IgD-negative memory B cell (primary cell): ENCODE results near the gene TFCP2L1. TPM values are rescaled to one million over a fixed set of nuclear protein-coding genes. Genes with fewer than 3 reads are reported as not detected.

Source experiments
- H3K27ac Mint-ChIP-seq, 3 donors: one replicate each; pipeline ENCODE4 v1.8.0; 2020 to 2022; ENCODE audit warnings: mild to moderate bottlenecking in 3 of 3, mixed read lengths in 3 of 3, moderate library complexity in 1 of 3
- H3K27me3 Mint-ChIP-seq: one replicate; pipeline ENCODE4 v1.8.0; 2021; ENCODE audit warnings: mixed read lengths
- H3K36me3 Mint-ChIP-seq: one replicate; pipeline ENCODE4 v1.8.0; 2020; ENCODE audit warnings: mild to moderate bottlenecking, mixed read lengths
- H3K4me1 Mint-ChIP-seq, 3 donors: one replicate each; pipeline ENCODE4 v1.8.0; 2020 to 2022; ENCODE audit warnings: mixed read lengths in 3 of 3, mild to moderate bottlenecking in 1 of 3
- H3K4me3 Mint-ChIP-seq, 4 donors: one replicate each; pipeline ENCODE4 v1.8.0; 2020 to 2022; ENCODE audit warnings: mild to moderate bottlenecking in 4 of 4, mixed read lengths in 4 of 4, moderate library complexity in 3 of 4
- H3K9me3 Mint-ChIP-seq, 3 donors: one replicate each; pipeline ENCODE4 v1.8.0; 2020 to 2021; ENCODE audit warnings: mixed read lengths in 3 of 3, mild to moderate bottlenecking in 1 of 3
- polyA plus RNA-seq: library from polyadenylated mRNA; unstranded; fragments of 300-500 nt; fragmentation: Illumina TruSeq; gene quantifications from one replicate; pipeline ENCODE4 v1.2.3, GENCODE V29; 2021

The TFCP2L1 gene
- polyA plus RNA-seq, 1 donor from 2014 or later: 0.25 TPM

DNA sequence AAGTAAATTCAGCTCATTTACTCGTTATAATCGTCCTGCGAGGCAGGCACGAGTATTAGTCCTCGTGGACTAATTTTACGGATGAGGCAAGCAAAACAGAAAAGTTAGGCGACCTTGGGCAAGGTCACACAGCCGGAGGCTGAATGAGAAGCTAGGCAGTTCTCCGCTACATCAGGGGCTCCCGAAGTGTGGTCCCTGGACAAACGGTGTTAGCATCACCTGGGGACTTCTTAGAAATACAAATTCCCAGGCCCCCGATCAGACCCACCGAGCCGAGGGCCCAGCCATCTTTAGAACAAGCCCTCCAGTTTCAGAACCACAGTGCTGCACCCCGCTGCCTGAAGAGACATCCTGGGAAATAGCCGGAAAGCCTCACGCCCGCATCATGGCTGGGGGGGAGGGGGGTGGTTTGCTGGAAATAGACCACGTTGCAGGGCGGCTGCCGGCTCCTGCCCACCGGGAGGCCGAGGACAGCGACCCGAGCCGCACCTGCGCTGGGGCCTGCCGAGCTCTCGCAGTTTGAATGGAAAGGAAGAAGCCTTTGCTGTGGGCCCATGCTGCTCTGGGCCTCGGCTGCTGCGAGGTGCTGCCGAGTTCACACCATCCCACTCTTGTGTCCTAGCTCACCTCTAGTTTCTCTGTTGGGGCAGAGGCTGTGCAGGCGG, 72.2 kb downstream of the TFCP2L1 start:
- Mint-ChIP-seq H3K4me1 (peaks cover 0 to 2% (median 0%) of the 10 kb centered on the region in 3 donors), H3K27me3 (peaks cover 2% of the 10 kb centered on the region), H3K4me3 (peak overlapping the region in 1 of 4 donors; percentile 41), H3K36me3 (no peaks in the 10 kb centered on the region), H3K27ac (no peak overlapping the region), H3K9me3 (no peaks in the 10 kb centered on the region)

DNA sequence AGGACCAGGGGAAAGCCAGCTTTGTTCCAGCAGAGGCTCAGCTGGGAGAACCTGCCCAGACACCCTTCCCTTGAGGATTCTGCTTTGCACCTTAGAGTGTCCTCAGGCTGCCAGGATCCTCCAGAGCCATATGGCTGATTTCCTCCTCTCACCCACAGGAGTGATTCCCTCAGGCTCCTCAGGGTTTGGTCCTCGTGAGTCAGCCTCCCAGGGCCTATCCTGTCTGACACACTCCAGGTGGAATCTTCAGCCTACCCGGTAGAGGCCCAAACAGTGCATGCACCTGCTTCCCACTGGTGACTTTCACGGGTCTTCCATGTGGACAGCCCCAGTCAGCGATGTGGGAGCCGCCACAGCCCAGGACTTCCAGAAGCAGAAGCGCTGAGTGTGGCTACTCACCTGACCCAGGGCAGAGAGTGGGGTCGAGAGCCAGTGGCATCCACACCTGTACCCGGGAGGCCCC, 73.3 kb downstream of the TFCP2L1 start:
- H3K4me3 Mint-ChIP-seq: no peak overlapping the region
- H3K27ac Mint-ChIP-seq: no peak overlapping the region
- H3K36me3 Mint-ChIP-seq: no peaks in the 10 kb centered on the region
- H3K9me3 Mint-ChIP-seq: no peaks in the 10 kb centered on the region
- peaks cover 2% of the 10 kb centered on the region for H3K27me3 Mint-ChIP-seq
- H3K4me1 Mint-ChIP-seq: peaks cover 0 to under 1% (median 0%) of the 10 kb centered on the region in 3 donors

DNA sequence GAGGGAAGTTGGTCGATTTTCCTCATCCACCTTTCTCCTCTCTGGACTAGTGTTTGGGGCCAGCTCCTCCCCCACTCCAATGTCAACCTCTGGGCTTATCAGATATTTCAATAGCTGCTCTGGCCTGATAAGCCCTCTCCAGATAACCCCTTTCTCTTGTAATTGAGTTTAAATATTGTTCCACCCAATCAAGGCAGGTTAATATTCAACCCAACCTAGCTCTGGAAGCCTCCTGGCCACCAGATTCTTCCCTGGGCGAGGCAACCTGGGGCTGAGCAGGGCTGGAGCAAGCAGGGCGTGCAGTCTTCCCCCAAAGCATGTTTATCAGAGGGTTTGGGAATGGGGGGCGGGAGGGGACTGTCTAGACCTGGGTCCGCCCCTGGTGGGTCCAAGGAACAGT, 73.8 kb downstream of the TFCP2L1 start:
- H3K9me3 Mint-ChIP-seq: no peaks in the 10 kb centered on the region

DNA sequence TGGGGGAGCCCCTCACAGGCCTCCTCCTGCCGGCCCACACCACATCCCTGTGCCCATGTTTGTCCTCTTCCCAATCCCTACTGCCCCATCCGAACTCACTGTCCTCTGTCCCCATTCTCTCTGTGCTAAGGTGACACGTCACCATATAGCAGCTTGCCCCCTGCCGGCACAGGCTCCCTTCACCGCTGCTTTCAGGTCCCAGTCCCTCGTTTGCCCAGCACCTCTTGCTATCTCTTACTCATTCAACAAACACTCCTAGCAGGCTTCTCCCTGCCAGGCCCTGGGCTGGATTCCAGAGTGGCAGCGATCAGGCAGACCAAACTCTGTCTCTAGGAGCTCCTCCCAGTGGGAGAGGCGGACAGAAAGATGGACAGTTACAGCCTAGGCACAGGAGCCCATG, 74.3 kb downstream of the TFCP2L1 start:
- Mint-ChIP-seq H3K36me3 (no peaks in the 10 kb centered on the region), H3K27me3 (peaks cover 2% of the 10 kb centered on the region), H3K4me3 (no peak overlapping the region), H3K9me3 (no peaks in the 10 kb centered on the region), H3K4me1 (no peaks in the 10 kb centered on the region), H3K27ac (no peak overlapping the region)

More for the DNA sequence above, 73.8 kb downstream of the TFCP2L1 start:
- H3K27me3 Mint-ChIP-seq: peaks cover 2% of the 10 kb centered on the region
- H3K4me1 Mint-ChIP-seq: no peaks in the 10 kb centered on the region
- H3K27ac Mint-ChIP-seq: no peak overlapping the region
- H3K4me3 Mint-ChIP-seq: no peak overlapping the region
- no peaks in the 10 kb centered on the region for H3K36me3 Mint-ChIP-seq

DNA sequence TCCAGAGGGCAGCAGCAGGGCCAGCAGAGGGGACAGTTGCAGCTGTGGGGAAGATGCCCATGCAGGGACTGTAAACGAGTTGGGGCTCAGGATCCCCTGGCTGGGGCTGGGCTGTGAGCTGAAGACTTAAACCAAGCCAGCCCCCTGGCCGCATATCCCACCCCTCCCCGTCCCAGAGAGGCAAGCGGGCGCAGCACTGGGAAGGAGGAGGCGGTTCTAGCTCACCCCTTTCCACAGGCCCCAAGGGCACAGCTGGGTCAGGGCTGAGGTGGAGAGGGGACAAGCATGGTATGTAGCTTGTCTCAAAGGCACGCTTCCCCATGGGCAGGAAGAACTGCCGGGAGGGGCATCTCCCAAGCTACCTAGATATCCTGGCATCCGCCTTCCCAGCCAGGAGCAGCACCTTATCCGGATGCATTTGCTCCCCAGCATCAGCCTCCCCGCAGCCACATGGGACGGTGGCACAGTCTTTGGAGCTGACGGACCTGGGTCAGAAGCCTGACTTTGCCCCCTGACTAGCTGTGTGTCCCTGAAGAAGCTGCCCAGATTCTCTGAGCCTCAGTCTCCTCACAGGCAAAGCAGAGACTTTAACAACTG, 75.9 kb downstream of the TFCP2L1 start:
- H3K9me3 Mint-ChIP-seq: no peaks in the 10 kb centered on the region
- no peaks in the 10 kb centered on the region for H3K4me1 Mint-ChIP-seq
- H3K27me3 Mint-ChIP-seq: peaks cover 2% of the 10 kb centered on the region
- no peak overlapping the region for H3K4me3 Mint-ChIP-seq
- no peak overlapping the region for H3K27ac Mint-ChIP-seq
- no peaks in the 10 kb centered on the region for H3K36me3 Mint-ChIP-seq

DNA sequence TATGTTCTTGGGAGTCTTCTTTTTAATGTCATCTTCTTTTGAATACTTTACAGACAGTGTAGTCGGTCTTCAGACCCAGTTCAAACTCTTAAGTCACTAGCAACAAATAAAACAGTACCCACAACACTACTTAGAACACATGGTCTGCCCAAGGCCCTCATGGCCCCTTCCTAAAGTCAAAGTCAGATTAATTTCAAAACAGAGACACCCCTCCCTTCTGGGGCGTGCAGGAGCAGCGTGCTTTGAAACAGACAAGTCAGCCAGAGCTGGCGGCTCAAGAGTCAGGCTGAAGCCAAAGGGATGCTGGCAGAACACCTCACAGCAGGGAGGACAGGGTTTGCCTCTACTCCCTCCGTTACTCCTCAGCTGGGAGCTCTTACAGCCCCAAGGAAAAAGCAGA, 77.5 kb downstream of the TFCP2L1 start:
- no peaks in the 10 kb centered on the region for H3K9me3 Mint-ChIP-seq
- peaks cover 2% of the 10 kb centered on the region for H3K27me3 Mint-ChIP-seq
- H3K36me3 Mint-ChIP-seq: no peaks in the 10 kb centered on the region
- no peak overlapping the region for H3K27ac Mint-ChIP-seq
- H3K4me1 Mint-ChIP-seq: no peaks in the 10 kb centered on the region
- no peak overlapping the region for H3K4me3 Mint-ChIP-seq

DNA sequence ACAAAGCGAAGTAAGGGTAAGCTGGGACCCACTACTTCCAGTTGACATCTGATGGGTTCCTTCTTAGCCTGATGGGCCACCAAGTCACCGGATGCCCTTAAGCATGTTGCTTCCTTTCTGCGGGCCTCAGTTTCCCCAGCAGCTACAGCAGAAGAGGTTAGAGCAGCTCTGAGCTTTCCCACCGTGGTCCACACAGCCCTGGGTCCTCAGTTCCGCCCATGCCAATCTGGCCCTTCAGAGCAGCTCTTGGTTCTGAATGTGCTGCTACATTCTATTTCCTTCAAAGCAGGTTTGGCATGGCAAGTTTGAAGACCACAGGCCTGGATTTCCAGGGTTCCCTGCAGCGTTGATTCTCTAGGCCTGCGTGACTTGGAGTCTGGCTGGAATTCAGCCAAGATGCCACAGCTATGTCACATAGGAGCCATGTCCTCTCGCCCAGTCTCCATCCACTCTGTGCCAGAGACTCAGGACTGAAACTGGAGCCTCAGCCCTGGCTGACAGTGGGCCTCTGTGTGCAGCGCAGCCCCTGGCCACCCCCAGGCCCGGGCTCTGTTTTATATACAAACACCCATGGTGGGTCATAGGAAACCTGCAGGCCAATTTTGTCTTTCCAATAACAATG, 79.6 kb downstream of the TFCP2L1 start:
- no peaks in the 10 kb centered on the region for H3K36me3 Mint-ChIP-seq
- H3K4me1 Mint-ChIP-seq: no peaks in the 10 kb centered on the region
- H3K27me3 Mint-ChIP-seq: no peaks in the 10 kb centered on the region
- H3K27ac Mint-ChIP-seq: peak overlapping the region in 1 of 3 donors; percentile 23
- H3K9me3 Mint-ChIP-seq: no peaks in the 10 kb centered on the region
- H3K4me3 Mint-ChIP-seq: no peak overlapping the region

DNA sequence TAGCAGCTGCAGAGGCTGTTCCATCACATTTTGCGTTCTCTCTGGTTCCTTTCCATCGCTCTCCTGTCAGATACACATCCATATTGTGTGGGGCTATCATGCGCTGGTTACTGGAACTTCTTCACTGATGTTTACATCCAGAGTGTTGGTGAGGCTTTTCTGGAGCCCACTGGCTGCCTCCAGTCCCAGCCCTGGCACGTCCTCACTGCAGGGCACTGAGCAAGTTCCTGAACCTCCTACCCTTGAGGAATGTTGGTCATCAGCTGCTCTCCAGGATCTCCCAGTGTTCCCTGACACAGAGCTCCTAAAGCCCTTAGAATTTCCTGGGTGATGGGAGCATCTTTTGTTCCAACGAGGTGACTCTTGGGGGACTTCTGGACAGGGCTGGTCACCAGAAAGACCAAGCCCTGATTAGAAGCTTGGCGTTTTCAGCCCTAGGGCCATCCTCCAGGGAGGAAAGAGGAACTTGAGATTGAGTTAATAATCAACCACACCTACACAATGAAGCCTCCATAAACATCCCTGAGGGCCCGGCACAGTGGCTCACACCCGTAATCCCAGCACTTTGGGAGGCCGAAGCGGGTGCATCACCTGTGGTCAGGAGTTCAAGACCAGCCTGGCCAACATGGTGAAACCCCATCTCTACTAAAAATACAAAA, 81.3 kb downstream of the TFCP2L1 start:
- H3K4me1 Mint-ChIP-seq: no peaks in the 10 kb centered on the region

DNA sequence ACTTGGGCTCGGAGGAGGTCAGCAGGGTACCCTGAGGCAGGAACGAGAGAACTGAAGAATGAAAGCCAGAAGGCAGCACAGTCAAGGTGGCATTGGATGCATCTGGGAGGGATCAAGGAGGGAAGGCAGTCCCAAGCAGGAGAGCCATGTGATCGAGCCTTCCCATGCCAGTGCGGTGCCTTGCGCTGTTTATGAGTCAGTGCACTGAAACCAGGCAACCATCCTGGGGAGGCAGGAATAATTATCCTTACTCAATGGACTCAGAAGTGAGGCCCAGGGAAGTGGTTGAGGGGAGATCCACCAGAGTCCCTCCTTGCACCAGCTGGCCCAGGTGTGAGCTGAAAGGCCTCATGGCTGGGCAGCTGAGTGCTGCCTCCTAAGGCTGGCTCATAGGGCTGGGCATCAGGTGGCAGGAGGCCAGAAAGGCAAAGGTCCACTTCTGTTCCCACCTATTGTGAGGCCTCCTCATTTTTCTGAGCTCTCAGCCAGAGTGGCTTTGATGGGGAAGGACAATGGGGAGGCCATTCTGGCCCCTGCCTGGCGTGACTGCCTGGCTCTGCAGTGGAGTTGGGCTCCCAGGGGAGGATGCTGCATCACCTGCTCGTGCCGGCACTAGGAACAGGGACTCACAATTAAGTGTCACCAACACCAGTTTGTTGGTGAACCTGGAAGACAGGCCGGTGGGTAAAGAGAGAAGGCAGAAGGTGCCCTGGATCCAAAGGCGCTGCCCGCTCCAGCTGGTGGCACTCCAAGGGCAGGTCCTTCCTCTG, 82.3 kb downstream of the TFCP2L1 start:
- H3K36me3 Mint-ChIP-seq: no peaks in the 10 kb centered on the region
- H3K27me3 Mint-ChIP-seq: peaks cover 1% of the 10 kb centered on the region
- no peak overlapping the region for H3K4me3 Mint-ChIP-seq
- no peak overlapping the region for H3K27ac Mint-ChIP-seq
- no peaks in the 10 kb centered on the region for H3K4me1 Mint-ChIP-seq
- H3K9me3 Mint-ChIP-seq: no peaks in the 10 kb centered on the region

More for the DNA sequence above, 81.3 kb downstream of the TFCP2L1 start:
- Mint-ChIP-seq H3K36me3 (no peaks in the 10 kb centered on the region), H3K27ac (no peak overlapping the region), H3K4me3 (no peak overlapping the region), H3K9me3 (no peaks in the 10 kb centered on the region), H3K27me3 (peaks cover 1% of the 10 kb centered on the region)

DNA sequence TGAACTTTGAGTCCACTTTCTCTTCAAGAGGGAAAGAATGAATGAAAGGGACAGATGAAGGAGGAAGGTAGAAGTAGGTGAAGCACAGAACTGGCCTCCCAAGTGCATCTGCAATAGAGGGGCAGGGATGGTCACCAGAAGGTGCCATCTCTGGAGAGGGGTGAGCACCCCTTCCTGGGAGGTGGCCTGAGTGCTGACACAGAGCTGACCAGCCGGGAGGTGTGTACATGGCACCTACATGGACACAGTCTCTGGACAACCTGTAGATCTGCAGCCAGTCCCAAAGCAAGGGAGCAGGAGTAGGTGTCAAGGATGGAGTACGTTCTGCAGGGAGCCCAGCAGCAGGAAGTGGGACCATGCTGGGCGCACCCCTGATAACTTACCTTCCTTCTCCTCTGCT, 83.2 kb downstream of the TFCP2L1 start:
- H3K27me3 Mint-ChIP-seq: peaks cover 1% of the 10 kb centered on the region

DNA sequence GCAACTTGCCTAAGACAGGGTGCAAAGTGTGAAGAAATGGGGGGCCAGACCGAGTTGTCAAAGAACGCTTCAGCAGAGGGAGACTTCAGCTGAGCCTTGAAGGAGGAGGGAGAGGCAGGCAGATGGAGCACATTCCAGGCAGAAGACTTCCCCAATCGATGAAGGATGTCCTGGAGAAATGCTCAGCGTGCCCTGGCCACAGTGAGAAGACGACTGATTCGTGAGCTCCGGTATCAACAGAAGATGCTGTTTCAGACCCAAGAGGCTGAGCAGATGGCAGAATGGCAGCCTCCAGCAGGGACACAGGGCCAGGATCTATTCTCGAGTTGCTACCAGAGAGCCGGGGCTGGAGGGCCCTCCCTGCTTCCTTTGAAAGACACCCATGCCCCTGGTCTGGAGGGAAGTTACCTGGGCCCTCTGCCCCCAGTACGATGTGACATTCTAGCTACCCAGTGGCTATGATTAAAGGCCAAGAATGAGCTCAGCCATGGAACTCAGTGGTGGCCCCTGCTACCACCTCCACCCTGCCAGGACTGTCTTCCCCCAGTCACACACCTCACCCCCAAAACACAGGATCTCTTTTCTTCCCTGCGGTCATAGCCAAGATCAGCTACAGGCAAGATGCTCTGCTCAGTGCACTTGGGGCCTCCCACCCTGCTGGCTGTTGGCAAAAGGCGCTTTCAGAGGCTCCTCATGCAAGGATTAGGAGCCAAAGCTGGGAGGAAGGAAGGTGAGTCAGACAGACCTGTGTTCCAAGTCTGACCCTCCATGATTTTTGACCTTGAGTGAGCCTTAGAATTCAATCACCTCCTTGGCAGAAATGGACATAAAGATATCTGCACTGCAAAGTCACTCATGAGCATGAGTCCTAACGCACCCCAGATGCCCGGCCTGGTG, 84.3 kb downstream of the TFCP2L1 start:
- Mint-ChIP-seq H3K27me3 (peaks cover 1% of the 10 kb centered on the region), H3K36me3 (no peaks in the 10 kb centered on the region), H3K4me3 (peak overlapping the region in 1 of 4 donors; percentile 47), H3K4me1 (no peaks in the 10 kb centered on the region), H3K27ac (no peak overlapping the region), H3K9me3 (no peaks in the 10 kb centered on the region)

More for the DNA sequence above, 83.2 kb downstream of the TFCP2L1 start:
- H3K36me3 Mint-ChIP-seq: no peaks in the 10 kb centered on the region
- no peaks in the 10 kb centered on the region for H3K4me1 Mint-ChIP-seq
- H3K4me3 Mint-ChIP-seq: no peak overlapping the region
- peak overlapping the region in 1 of 3 donors; percentile 19 for H3K27ac Mint-ChIP-seq
- no peaks in the 10 kb centered on the region for H3K9me3 Mint-ChIP-seq

DNA sequence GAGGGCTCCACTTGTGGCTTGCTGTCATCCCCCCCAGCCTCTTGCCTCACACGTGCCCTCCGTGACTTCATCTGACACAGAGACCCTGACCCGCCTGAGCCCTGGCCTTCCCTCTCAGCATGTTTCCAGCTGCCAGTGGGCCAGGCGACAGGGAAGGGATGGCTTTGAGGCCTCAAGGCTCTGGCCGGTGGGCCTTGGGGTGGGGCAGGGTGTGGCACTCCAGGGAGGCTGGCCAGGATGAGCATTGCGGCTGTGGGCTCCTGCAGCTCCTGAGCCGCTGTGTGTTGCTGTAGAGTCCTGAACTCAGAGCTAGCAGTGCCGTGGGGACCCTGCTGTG, 85.0 kb downstream of the TFCP2L1 start:
- peaks cover 1% of the 10 kb centered on the region for H3K27me3 Mint-ChIP-seq
- no peaks in the 10 kb centered on the region for H3K36me3 Mint-ChIP-seq
- no peaks in the 10 kb centered on the region for H3K4me1 Mint-ChIP-seq
- H3K4me3 Mint-ChIP-seq: peak overlapping the region in 1 of 4 donors; percentile 47
- H3K9me3 Mint-ChIP-seq: no peaks in the 10 kb centered on the region
- H3K27ac Mint-ChIP-seq: no peak overlapping the region

DNA sequence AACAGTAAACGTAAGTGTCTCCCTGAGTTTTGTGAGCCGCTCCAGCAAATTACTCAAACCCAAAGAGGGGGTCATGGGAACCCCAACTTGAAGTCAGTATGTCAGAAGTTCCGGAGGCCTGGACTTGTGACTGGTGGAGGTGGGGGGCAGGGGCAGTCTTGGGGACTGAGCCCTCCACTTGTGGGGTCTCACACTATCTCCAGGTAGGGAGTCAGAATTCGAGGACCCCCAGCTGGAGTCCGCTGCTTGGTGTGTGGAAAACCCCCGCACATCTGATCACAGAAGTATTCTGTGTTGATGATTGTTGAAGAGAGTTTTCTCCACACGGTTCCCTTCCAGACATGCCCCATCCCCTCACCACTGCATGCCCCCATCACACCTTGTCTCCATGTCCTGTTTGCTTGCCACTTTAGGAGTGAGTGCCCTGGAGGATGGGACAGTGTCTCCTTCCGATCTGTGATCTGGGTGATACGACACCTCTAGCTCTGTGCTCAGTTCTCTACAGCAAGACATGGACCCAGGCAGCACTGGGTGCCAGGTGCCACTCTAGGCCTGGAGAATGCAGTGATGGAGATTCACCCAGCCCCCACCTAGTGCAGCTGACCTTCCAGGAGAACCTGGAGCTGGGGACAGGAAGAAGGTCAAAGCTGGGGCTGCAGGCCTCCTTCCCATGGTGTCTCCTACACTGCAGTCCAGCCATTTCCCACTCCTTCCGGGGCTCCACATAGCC, 85.6 kb downstream of the TFCP2L1 start:
- no peak overlapping the region for H3K27ac Mint-ChIP-seq

More for the DNA sequence above, 85.6 kb downstream of the TFCP2L1 start:
- H3K36me3 Mint-ChIP-seq: no peaks in the 10 kb centered on the region
- peaks cover 1% of the 10 kb centered on the region for H3K27me3 Mint-ChIP-seq
- H3K9me3 Mint-ChIP-seq: no peaks in the 10 kb centered on the region
- H3K4me1 Mint-ChIP-seq: no peaks in the 10 kb centered on the region
- no peak overlapping the region for H3K4me3 Mint-ChIP-seq
